Stimulated activated effector memory CD8-positive, alpha-beta T cell treated with anti-CD3 and anti-CD28 coated beads, Interleukin-12 subunit alpha, Interleukin-12 subunit beta, amount 100 ng/mL, for 72 hours (primary cell): ENCODE measurements around the gene BTNL9.
"Not testable (repeated sequence)": the region's sequence is repeated elsewhere in the genome, so short reads cannot be mapped to it uniquely, and the experiment has no call there.

Experiments
- ATAC-seq: fragments of 150-1000 bp; cut with Tn5 transposase; 2 replicates; pipeline ENCODE4 v1.10.0; 2021
- DNase-seq, 2 donors: peaks; one replicate each; pipeline ENCODE4 v3.0.0; 2021 to 2022; ENCODE audit warnings: low spot score in 2 of 2
- H3K27ac Mint-ChIP-seq: one replicate; pipeline ENCODE4 v1.8.0; 2022; ENCODE audit warnings: mild to moderate bottlenecking, mixed read lengths
- H3K36me3 Mint-ChIP-seq: one replicate; pipeline ENCODE4 v1.8.0; 2022; ENCODE audit warnings: mild to moderate bottlenecking, mixed read lengths
- H3K4me1 Mint-ChIP-seq: one replicate; pipeline ENCODE4 v1.8.0; 2022; ENCODE audit warnings: mixed read lengths
- H3K4me3 Mint-ChIP-seq: one replicate; pipeline ENCODE4 v1.8.0; 2022; ENCODE audit warnings: mild to moderate bottlenecking, mixed read lengths
- H3K9me3 Mint-ChIP-seq: one replicate; pipeline ENCODE4 v1.8.0; 2022; ENCODE audit warnings: mixed read lengths

Gene BTNL9

GRCh38 chr5:181064987-181065386, 24.9 kb downstream of the BTNL9 start:
- Mint-ChIP-seq H3K9me3 (no peaks in the 10 kb centered on the region), H3K36me3 (no peaks in the 10 kb centered on the region), H3K27ac (no peak overlapping the region), H3K4me3 (no peak overlapping the region), H3K4me1 (peaks cover 4% of the 10 kb centered on the region)
- DNase-seq (peak in 1 of 2 donors; percentile 8), ATAC-seq (no peak)

GRCh38 chr5:181069767-181070491, 29.9 kb downstream of the BTNL9 start:
- H3K9me3 Mint-ChIP-seq, result no peaks in the 10 kb centered on the region
- no peak overlapping the region for H3K27ac Mint-ChIP-seq
- no peak overlapping the region for H3K4me3 Mint-ChIP-seq
- H3K36me3 Mint-ChIP-seq, result no peaks in the 10 kb centered on the region
- ATAC-seq (no peak), DNase-seq (peak in 1 of 2 donors; percentile 34)
- peaks cover 6% of the 10 kb centered on the region for H3K4me1 Mint-ChIP-seq

GRCh38 chr5:181070523-181070922, 30.5 kb downstream of the BTNL9 start:
- Mint-ChIP-seq H3K9me3 (no peaks in the 10 kb centered on the region), H3K4me1 (peaks cover 6% of the 10 kb centered on the region), H3K36me3 (no peaks in the 10 kb centered on the region), H3K27ac (no peak overlapping the region), H3K4me3 (no peak overlapping the region)
- ATAC-seq (no peak), DNase-seq (no peak)

GRCh38 chr5:181071257-181071656, 31.2 kb downstream of the BTNL9 start:
- Mint-ChIP-seq H3K36me3 (no peaks in the 10 kb centered on the region), H3K27ac (no peak overlapping the region), H3K4me1 (peaks cover 6% of the 10 kb centered on the region), H3K9me3 (no peaks in the 10 kb centered on the region), H3K4me3 (no peak overlapping the region)
- ATAC-seq, result no peak
- DNase-seq, result no peak

GRCh38 chr5:181076920-181077319, 36.9 kb downstream of the BTNL9 start:
- no peak for ATAC-seq
- no peak for DNase-seq
- Mint-ChIP-seq H3K27ac (no peak overlapping the region), H3K36me3 (no peaks in the 10 kb centered on the region), H3K4me3 (no peak overlapping the region), H3K9me3 (no peaks in the 10 kb centered on the region), H3K4me1 (no peaks in the 10 kb centered on the region)

GRCh38 chr5:181081989-181082388, 41.9 kb downstream of the BTNL9 start:
- Mint-ChIP-seq H3K36me3 (no peaks in the 10 kb centered on the region), H3K4me3 (no peak overlapping the region), H3K4me1 (peaks cover 10% of the 10 kb centered on the region), H3K27ac (no peak overlapping the region), H3K9me3 (no peaks in the 10 kb centered on the region)
- DNase-seq (no peak), ATAC-seq (no peak)

GRCh38 chr5:181084621-181085195, 44.6 kb downstream of the BTNL9 start:
- peak in 1 of 2 donors; percentile 36 for DNase-seq
- H3K4me1 Mint-ChIP-seq, result peaks cover 10% of the 10 kb centered on the region
- H3K27ac Mint-ChIP-seq, result no peak overlapping the region
- H3K4me3 Mint-ChIP-seq, result no peak overlapping the region
- H3K9me3 Mint-ChIP-seq, result no peaks in the 10 kb centered on the region
- no peak for ATAC-seq
- no peaks in the 10 kb centered on the region for H3K36me3 Mint-ChIP-seq

- no peak overlapping the region for H3K4me3 Mint-ChIP-seq
- no peak overlapping the region for H3K27ac Mint-ChIP-seq
- peaks cover 10% of the 10 kb centered on the region for H3K4me1 Mint-ChIP-seq
- ATAC-seq (no peak), DNase-seq (peak in 1 of 2 donors; percentile 25)
- H3K9me3 Mint-ChIP-seq, result no peaks in the 10 kb centered on the region
- H3K36me3 Mint-ChIP-seq, result no peaks in the 10 kb centered on the region
Observed at GRCh38 chr5:181086026-181086883, 46.2 kb downstream of the BTNL9 start.

- Mint-ChIP-seq H3K9me3 (no peaks in the 10 kb centered on the region), H3K36me3 (no peaks in the 10 kb centered on the region), H3K27ac (no peak overlapping the region), H3K4me1 (peaks cover 10% of the 10 kb centered on the region), H3K4me3 (no peak overlapping the region)
- ATAC-seq, result no peak
- no peak for DNase-seq
Observed at GRCh38 chr5:181086884-181087205, 46.8 kb downstream of the BTNL9 start.

- Mint-ChIP-seq H3K4me3 (no peak overlapping the region), H3K9me3 (no peaks in the 10 kb centered on the region), H3K36me3 (no peaks in the 10 kb centered on the region), H3K4me1 (peaks cover 10% of the 10 kb centered on the region), H3K27ac (no peak overlapping the region)
- DNase-seq, result peak in 1 of 2 donors; percentile 44
- no peak for ATAC-seq
Observed at GRCh38 chr5:181087309-181087708, 47.2 kb downstream of the BTNL9 start.

GRCh38 chr5:181088289-181088688, 48.2 kb downstream of the BTNL9 start:
- Mint-ChIP-seq H3K4me1 (peaks cover 10% of the 10 kb centered on the region), H3K4me3 (no peak overlapping the region), H3K36me3 (no peaks in the 10 kb centered on the region), H3K27ac (no peak overlapping the region), H3K9me3 (no peaks in the 10 kb centered on the region)
- DNase-seq (peak in 1 of 2 donors; percentile 45), ATAC-seq (peak; percentile 53)

- no peak overlapping the region for H3K27ac Mint-ChIP-seq
- no peaks in the 10 kb centered on the region for H3K36me3 Mint-ChIP-seq
- no peaks in the 10 kb centered on the region for H3K9me3 Mint-ChIP-seq
Observed at GRCh38 chr5:181092428-181092827, 52.4 kb downstream of the BTNL9 start.

GRCh38 chr5:181095162-181095561, 55.1 kb downstream of the BTNL9 start:
- not testable (repeated sequence) for H3K36me3 Mint-ChIP-seq, H3K9me3 Mint-ChIP-seq, H3K4me1 Mint-ChIP-seq, ATAC-seq, DNase-seq, H3K4me3 Mint-ChIP-seq, H3K27ac Mint-ChIP-seq

More at GRCh38 chr5:181092428-181092827, 52.4 kb downstream of the BTNL9 start:
- no peaks in the 10 kb centered on the region for H3K4me1 Mint-ChIP-seq
- DNase-seq (peak in 1 of 2 donors; percentile 20), ATAC-seq (no peak)
- no peak overlapping the region for H3K4me3 Mint-ChIP-seq

GRCh38 chr5:181096721-181097382, 56.8 kb downstream of the BTNL9 start:
- not testable (repeated sequence) for H3K36me3 Mint-ChIP-seq, H3K9me3 Mint-ChIP-seq, DNase-seq, H3K27ac Mint-ChIP-seq, H3K4me1 Mint-ChIP-seq, H3K4me3 Mint-ChIP-seq
- peak; percentile 49 for ATAC-seq

- not testable (repeated sequence) for H3K4me3 Mint-ChIP-seq, H3K9me3 Mint-ChIP-seq, DNase-seq, H3K27ac Mint-ChIP-seq, H3K36me3 Mint-ChIP-seq, ATAC-seq, H3K4me1 Mint-ChIP-seq
Observed at GRCh38 chr5:181097383-181097753, 57.3 kb downstream of the BTNL9 start.
